Stimulated activated CD4-positive, alpha-beta T cell treated with anti-CD3 and anti-CD28 coated beads, Interleukin-1b, Interleukin-23, amount 100 ng/mL, for 1 hour (primary cell): ENCODE results near the gene MAP2K2.
"Not testable (repeated sequence)": the region's sequence is repeated elsewhere in the genome, so short reads cannot be mapped to it uniquely, and the experiment has no call there.

Experiments used
- DNase-seq, 2 donors: peaks; one replicate each; pipeline ENCODE4 v3.0.0-alpha.2; 2020; ENCODE audit warnings: low read depth in 2 of 2

Gene MAP2K2

DNA sequence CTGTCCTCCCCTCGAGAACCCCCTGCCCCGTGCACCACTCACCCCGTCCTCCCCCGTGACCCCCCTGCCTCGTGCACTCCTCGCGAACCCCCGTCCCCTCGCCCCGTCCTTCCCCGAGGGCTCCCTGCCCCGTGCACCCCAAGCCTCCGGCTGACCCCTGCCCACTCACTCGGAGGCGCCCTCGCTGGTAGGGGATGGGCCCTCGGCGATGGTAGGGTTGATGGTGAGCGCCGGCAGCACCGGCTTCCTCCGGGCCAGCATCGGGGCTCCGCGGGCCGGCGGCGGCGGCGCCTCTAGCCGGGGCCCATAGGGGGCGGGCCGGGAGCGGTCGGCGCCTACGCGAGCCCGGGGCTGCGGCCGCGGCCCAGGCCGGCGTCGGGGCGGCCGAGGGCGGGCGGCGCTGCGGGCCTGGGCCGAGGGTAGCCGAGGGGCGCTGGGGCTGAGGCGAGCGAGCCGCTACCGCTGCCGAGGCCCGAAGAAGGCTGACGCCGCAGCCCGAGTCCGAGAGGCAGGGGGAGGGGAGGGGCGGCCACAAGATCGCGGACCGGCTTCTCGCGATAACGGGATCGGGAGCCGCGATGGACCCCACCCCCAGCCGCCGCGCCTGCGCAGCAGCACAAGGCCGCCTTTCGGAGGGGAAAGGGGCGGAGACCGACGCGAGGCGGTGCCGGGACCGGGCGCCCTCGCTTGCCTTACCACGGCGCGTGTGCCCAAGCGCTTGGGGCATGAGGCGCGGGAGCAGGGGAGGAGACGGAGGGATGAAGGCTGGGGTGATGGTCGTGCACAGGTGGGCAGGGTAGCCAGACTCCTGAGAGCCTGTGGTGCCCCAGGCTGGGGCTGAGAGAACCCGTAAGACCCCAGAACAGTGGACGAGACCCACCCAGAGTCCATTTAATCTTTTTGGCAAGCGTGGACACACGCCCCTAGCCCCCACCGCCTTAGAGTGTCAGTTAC, at the start of gene MAP2K2:
MAP2K2 (minus strand) TSS at position 508 of the 954 bp plus-strand sequence; CDS start at position 261, 247 bp downstream.
- peak; percentile 94 to 99 for DNase-seq

DNA sequence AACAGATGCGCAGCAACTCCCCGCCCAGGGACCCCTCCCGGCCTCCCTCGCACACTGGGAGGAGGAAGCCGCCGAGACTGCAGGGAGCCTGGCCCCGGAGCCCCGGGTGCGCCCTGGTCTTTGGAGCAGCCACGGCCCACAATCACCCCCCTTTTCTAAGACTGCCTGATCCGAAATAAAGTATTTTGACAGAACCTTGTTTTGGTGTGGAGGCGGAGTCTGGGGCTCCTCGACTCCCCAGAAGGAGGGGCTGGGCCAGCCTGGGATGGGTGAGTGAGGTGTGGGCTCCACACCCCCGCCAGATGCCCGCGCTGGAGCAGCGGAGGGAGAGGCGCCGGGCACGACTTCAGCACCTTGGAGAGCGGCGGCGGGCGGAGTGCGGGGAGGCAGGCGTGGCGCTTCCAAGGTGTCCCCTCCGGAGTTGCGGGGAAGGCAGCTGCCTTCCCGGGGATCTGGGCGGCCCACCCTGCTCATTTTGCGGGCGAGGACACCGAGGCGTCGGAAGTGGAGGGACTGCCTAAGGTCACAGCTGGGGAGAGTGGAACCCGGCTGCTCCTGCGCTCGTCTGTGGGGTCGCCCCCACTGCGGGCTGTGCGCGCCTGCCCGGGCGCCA, 49.0 kb upstream of the MAP2K2 start:
- peak; percentile 35 to 52 for DNase-seq

DNA sequence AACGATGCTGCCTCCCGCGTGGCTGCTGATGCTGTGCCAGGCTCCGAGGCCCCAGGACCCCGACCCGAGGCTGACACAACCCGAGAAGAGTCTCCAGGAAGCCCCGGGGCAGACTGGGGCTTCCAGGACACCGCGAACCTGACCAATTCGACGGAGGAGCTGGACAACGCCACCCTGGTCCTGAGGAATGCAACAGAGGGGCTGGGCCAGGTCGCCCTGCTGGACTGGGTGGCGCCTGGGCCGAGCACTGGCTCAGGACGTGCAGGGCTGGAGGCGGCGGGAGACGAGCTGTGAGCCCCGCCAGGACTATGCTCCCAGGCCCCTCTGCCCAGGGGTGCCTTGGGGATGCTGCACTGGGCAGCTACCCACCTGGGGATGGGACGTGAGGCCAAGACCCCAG, 47.8 kb upstream of the MAP2K2 start:
- DNase-seq, result no peak

DNA sequence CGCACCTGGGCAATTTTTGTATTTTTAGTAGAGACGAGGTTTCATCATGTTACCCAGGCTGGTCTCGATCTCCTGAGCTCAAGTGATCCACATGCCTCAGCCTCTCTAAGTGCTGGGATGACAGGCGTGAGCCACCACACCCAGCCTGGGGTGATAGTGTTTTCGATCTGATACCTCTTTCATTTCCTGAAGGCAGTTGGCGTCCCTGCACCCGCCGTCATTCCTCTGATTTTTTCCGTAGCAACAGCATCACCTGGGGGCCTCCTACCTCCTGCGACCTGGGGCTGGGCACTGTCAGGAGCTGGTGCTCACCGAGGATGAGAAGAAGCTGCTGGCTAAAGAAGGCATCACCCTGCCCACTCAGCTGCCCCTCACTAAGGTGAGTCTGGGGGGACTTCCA, 40.3 kb upstream of the MAP2K2 start:
- DNase-seq, result no peak

DNA sequence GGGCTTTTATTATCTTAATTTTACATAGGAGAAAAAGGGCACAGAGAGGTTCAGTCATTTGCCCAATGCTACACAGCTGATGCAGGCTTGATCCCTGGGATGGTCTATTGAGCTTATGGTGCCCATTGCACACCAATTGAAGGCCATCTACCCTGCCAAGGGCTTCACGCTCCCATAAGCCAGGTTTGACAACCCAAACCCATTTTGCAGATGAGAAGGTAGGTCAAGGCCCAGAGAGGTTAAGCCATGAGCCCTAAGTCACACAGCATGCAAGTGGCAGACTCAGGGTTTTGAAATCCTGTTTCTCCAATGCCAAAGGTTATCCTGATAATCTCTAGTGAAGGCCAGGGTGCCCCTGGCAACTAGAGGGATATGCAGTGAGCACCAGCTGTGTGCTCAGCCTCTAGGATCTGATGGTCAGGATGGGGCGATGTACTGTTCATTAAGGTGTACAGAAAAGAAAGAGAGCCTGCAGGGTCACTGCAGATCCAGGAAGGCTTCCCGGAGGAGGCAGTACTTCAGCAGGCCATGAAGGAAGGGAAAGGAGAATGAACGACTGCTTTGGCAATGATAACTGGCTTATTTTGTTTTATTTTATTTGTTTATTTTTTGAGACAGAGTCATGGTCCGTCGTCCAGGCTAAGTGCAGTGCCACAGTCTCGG, 37.6 kb upstream of the MAP2K2 start:
- no peak for DNase-seq

DNA sequence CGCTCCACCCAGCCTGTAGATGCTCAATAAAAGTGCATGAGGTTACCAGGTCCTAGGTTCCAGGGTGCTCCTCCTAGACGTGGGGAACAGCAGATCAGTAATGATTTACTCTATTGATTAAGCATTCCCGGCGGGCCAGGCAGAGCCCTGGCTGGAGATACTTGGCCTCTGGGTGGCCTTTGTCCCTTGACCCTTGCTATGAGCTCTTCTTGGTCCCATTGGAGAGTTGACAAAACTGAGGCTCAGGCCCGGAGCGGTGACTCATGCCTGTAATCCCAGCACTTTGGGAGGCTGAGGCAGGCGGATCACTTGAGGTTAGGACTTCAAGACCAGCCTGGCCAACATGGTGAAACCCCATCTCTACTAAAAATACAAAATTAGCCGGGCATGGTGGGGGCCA, 34.0 kb upstream of the MAP2K2 start:
- not testable (repeated sequence) for DNase-seq

DNA sequence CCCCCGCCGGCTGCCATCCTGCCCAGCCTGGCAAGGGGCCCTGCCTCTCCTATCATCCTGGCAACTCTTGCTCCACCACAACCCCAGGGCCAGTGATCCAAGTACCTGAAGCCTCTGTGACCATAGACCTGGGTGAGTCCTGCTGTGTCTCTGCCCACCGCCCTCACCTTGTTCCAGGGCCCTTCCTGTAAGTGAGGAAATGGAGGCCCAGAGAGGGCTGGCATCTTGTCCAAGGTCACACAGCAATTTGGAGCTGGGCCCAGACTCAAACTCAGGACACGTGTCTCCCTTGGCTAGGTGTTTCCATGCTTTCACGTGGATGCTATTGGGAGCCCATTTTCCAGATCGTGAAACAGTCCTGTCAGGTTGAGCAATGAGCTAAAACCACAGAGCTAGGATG, 33.2 kb upstream of the MAP2K2 start:
- no peak for DNase-seq

DNA sequence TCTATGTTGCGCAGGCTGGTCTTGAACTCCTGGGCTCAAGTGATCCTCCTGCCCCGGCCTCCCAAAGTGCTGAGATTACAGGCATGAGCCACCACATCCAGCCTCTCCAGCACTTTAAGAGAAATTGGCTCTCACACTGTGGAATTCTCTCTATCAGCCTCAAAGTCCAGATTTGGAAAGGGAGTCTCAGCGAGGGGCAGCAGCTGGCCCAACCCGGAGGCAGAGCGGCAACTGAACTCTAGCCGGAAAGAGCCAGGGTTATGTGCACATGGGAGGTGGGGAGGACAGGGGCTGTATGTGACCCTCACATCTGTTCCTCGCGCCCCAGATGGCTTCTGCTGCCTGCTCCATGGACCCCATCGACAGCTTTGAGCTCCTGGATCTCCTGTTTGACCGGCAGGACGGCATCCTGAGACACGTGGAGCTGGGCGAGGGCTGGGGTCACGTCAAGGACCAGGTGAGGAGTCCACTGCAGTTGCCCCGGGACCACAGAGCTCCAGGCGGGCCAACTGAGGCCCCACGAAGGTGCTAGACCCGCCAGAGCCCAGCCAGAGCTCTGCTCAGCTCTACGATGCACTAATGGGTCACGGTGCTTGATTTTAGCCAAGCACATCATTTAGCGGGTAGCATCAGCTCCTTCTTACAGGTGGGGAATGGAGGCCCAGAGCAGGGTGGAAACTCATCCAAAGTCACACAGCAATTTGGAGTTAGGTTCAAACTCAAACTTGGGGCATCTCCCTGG, 30.8 kb upstream of the MAP2K2 start:
- DNase-seq, result no peak

DNA sequence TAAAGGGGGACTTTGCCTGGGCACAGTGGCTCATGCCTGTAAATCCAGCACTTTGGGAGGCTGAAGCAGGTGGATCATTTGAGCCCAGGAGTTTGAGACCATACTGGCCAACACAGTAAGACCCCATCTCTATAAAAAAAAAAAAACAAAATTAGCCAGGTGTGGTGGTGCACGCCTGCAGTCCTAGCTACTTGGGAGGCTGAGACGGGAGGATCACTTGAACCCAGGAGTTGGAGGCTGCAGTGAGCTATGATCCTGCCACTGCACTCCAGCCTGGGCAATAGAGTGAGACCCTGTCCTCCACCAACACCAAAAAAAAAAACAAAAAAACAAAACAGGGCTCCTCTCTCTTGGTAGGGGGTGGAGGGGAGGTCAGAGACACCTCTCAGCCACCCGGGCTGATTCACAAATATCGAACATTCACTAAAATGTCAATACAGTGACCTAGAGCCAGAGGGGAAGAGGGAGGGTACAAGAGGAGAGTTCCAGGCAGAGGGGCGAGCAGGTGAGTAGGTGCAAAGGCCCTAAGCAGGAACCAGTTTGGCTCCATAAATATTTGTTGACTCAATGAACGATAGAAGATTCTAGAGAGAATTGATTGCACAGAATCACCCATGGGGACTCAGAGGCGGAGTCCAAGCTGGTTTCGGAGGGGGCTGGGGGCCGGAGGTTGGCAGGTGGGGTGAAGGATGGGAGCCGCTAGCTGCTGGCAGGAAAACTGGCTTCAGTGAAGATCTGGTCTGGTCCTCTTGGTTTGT, 28.5 kb upstream of the MAP2K2 start:
- DNase-seq, result no peak

DNA sequence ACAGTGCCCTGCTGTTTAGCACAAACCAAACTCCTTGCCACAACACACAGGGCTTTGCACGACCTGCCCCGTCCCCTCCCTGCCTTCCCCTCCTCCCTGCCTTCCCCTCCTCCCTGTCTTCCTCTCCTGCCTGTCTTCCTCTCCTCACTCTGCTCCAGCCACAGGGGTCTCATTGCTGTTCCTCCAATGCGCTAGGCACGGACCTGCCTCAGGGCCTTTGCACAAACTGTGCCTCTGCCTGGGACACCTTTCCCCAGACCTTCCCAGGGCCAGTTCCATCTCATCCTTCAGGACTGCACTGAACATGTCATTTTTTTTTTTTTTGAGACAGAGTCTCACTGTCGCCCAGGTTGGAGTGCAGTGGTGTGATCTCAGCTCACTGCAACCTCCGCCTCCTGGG, 27.7 kb upstream of the MAP2K2 start:
- no peak for DNase-seq

DNA sequence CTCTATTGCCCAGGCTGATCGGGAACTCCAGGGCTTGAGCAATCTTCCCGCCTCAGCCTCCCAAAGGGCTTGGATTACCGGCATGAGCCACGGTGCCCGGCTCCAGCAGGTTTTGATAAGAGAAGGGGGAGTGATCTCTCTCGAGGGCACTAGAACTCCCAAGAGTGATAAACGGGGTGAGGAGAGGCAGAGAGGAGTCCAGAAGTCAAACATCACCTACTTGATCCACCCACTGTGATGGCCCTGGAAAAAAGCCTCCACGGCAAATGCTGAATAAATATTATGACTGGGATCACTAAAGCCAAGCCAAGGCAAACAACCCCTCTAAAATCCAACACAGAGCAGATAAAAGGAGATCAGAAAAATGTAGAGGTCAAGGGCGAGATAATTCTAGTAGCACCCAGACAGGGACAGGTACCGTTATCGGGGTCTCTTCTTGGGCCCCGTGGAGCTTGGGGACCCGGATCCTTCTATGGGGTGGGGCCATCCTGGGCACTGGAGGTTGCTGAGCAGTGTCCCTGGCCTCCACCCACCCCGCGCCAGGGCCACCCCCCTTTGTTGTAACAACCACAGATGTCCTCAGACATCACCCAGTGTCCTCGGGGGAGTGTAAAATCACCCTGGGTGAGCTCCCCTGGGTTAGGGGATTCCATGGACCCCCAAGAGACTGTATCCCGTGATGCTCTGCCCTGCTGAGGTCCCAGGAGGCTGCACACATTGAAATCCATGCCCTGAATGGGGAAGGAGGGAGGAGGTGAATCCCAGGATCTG, 25.8 kb upstream of the MAP2K2 start:
- DNase-seq, result no peak

DNA sequence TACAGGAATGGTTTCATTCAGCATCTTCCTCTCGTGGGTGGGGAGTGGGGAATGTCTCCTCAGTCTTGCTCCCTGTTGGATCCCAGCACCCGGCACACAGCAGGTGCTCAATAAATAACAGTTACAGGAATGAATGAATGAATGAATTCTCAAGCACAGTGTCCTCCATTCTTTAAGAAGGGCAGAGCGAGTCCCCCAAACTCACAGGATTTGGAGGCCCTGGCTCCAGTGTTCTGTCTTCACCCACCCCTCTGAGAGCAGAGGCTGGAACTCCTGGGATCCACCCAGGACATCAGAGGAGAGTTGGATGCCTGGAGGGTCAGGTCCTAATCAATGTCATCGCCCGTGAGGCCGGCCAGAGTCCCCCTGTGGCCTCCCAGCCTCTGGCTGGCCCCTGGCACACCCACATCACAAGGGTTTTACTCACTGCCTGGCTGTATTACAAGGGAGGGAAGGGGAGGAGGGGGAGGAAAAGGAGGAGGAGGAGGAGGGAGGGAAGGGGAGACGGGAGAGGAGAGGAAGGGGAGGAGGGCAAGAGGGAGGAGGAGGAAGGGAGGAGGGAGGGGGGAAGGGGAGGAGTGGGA, 20.8 kb upstream of the MAP2K2 start:
- no peak for DNase-seq

DNA sequence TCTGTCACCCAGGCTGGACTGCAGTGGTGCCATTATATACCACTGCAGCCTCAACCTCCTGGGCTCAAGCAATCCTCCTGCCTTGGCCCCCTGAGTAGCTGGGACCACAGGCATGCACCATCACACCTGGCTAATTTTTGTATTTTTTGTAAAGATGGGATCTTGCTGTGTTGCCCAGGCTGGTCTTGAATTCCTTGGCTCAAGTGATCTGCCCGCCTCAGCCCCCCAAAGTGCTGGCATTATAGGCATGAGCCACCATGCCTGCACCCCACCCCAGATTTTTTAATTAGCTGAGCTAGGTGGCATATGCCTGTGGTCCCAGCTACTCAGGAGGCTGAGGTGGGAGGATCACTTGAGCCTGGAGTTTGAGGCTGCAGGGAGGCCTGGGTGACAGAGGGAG, 19.0 kb upstream of the MAP2K2 start:
- DNase-seq, result not testable (repeated sequence)

DNA sequence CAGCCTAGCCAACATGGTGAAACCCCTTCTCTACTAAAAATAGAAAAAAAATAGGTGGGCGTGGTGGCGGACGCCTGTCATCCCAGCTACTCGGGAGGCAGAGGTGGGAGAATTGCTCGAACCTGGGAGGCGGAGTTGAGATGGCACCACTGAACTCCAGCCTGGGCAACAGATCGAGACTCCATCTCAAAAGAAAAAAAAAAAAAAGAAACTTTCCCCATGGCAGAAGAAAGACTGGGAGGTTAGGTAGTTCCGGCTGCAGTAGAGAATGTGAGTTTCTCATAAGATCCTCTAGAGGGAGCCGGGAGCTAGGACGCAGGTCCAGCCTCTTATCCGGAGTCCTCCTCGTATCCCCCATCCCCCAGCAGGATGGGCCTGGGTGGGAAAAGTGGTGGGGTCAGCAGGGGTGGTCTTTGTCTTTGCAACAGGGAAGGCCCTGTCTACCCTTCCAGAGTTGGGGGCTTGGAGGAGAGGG, 16.4 kb upstream of the MAP2K2 start:
- no peak for DNase-seq

DNA sequence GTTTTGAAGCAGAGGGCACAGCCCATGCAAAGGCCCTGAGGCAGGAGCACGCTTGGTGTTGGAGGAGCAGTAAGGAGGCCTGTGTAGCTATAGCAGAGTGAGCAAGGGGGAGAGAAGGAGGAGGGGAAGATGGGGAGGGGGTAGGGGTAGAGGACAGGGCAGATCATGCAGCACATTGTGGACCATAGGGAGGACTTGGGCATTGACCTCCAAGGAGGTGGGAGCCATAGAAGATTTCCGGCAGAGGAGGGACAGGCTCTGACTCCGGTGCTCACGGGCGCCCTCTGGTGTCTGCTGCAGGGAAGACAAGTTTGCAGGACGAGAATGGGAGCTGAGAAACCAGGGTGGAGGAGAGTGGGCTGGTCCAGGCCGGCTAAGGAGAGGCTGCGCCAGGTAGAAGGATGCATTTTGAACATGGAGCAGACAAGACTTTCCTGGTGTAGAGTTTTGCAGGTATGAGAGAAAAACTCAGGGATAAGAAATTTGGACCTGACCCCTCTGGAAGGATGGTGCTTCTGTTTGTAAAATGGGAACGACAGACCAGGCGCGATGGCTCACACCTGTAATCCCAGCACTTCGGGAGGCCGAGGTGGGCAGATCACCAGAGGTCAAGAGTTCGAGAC, 15.8 kb upstream of the MAP2K2 start:
- DNase-seq, result peak; percentile 76 to 91

DNA sequence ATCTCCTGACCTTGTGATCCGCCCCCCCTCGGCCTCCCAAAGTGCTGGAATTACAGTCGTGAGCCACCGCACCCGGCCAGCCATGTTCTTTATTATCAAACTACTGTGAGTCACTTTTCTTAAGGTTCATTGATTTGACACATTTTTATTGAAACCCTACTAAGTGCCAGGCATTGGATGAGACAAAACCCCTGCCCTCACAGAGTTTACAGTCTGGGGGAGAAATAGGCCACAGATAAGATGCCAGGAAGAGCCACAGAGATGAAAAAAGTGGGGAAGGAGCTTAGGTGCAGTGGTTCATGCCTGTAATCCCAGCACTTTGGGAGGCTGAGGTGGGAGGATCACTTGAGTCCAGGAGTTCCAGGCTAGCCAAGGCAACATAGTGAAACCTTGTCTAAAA, 14.5 kb upstream of the MAP2K2 start:
- no peak for DNase-seq

DNA sequence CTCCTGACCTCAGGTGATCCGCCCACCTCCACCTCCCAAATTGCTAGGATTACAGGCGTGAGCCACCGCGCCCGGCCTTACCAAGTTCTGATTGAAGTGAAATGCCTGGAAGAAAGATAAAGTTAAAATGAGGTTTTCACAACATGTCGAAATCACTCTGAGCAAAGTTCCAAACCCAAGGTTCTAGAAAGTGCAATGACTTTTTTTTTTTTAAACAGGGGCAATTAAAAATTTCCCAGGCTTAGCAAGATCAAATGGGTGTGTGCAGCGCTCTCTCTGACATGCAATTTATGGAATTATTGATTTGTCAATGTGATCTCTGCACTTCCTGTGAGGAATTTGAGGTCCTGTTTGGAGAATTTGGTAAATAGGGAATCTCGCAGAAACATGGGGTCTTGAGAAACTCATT, 12.8 kb upstream of the MAP2K2 start:
- DNase-seq, result no peak

DNA sequence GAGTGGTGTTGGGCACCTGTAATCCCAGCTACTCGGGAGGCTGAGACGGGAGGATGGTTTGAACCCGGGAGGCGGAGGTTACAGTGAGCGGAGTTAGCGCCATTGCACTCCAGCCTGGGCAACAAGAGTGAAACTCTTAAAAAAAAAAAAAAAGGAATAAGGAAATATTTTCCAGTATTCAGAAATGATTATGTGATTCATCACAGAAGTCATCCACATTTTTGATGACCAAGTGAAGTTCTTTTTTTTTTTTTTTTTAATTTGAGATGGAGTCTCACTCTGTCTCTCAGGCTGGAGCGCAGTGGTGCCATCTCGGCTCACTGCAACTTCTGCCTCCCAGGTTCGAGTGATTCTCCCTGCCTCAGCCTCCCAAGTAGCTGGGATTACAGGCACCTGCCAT, 11.5 kb upstream of the MAP2K2 start:
- DNase-seq, result not testable (repeated sequence)

DNA sequence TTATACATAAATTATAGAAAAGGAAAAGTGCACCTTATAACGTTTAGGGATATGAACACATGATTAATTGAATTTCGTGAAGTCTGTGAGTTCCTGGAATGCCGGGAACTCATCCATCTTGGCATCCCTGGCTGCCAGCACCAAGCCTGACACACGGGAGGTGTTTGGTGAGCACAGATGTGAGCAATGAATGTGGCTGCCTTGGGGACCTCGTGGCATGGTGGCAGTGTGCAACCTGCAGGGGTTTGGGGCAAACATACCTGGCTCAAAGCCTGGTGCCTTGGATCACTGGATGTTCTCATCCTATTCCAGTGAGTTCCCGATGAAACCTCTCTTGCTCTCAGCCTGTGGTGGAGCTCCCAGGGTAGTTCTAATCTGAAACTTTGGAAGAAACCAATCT, 10.4 kb upstream of the MAP2K2 start:
- no peak for DNase-seq
